Keratinocyte (primary cell): ENCODE measurements around the gene ZFYVE21. TPM values are rescaled to one million over a fixed set of nuclear protein-coding genes. Genes with fewer than 3 reads are reported as not detected.

ENCODE experiments used
- DNase-seq: peaks from one replicate; pipeline ENCODE4 v3.0.0-alpha.2; 2011; ENCODE audit warnings: low read depth, missing footprints, low spot score
- FAIRE-seq: peaks from 2 replicates; lab custom pipeline; 2011; peaks lifted over from hg19 to GRCh38; lab: Jason Lieb, UNC
- H2AFZ ChIP-seq: 2 replicates; pipeline ENCODE4 v1.6.0; 2012; ENCODE audit warnings: low read length, control low read depth, inconsistent platforms; ENCODE audit not compliant: control insufficient read depth
- H3K27ac ChIP-seq: 2 replicates; pipeline ENCODE4 v1.5.1; 2011; ENCODE audit warnings: low read length; ENCODE audit not compliant: control insufficient read depth, insufficient read depth
- H3K27me3 ChIP-seq: 3 replicates; pipeline ENCODE4 v1.6.0; 2011; ENCODE audit warnings: low read length; ENCODE audit not compliant: control insufficient read depth, insufficient read depth; ENCODE audit errors: extremely low read depth
- H3K36me3 ChIP-seq, 2 experiments: 2 replicates in 1 of 2; 3 replicates in 1 of 2; pipeline ENCODE4 v1.5.1; 2011; ENCODE audit warnings: low read length in 2 of 2, mild to moderate bottlenecking in 1 of 2; ENCODE audit not compliant: control insufficient read depth in 2 of 2, insufficient read depth in 2 of 2; ENCODE audit errors: extremely low read depth in 1 of 2
- H3K4me1 ChIP-seq: 3 replicates; pipeline ENCODE4 v1.5.1; 2011; ENCODE audit warnings: low read length; ENCODE audit not compliant: control insufficient read depth, insufficient read depth; ENCODE audit errors: extremely low read depth
- H3K4me2 ChIP-seq: 3 replicates; pipeline ENCODE4 v1.6.0; 2011; ENCODE audit warnings: low read depth, low read length; ENCODE audit not compliant: control insufficient read depth, insufficient read depth; ENCODE audit errors: extremely low read depth
- H3K4me3 ChIP-seq, 3 experiments: fragments of 200-600 bp in 1 of 3; sonication (generic) in 1 of 3; 2 replicates in 2 of 3; 3 replicates in 1 of 3; pipeline ENCODE4 v1.5.1; 2011 to 2016; ENCODE audit warnings: low read length in 3 of 3, mild to moderate bottlenecking in 3 of 3, control low read depth in 2 of 3, inconsistent platforms in 1 of 3, low read depth in 1 of 3, mixed read lengths in 1 of 3, mixed run types in 1 of 3, moderate library complexity in 1 of 3; ENCODE audit not compliant: control insufficient read depth in 2 of 3, insufficient read depth in 2 of 3; ENCODE audit errors: extremely low read depth in 1 of 3
- H3K79me2 ChIP-seq: 2 replicates; pipeline ENCODE4 v1.6.0; 2012; ENCODE audit warnings: low read length; ENCODE audit not compliant: control insufficient read depth, insufficient read depth
- H3K9ac ChIP-seq: 3 replicates; pipeline ENCODE4 v1.6.0; 2011; ENCODE audit warnings: low read length; ENCODE audit not compliant: control insufficient read depth, insufficient read depth; ENCODE audit errors: extremely low read depth
- H3K9me1 ChIP-seq: 3 replicates; pipeline ENCODE4 v1.6.0; 2011; ENCODE audit warnings: low read length; ENCODE audit not compliant: control insufficient read depth, insufficient read depth; ENCODE audit errors: extremely low read depth
- H3K9me3 ChIP-seq: 2 replicates; pipeline ENCODE4 v1.5.1; 2012; ENCODE audit warnings: low read depth, low read length; ENCODE audit not compliant: control insufficient read depth
- H4K20me1 ChIP-seq: 3 replicates; pipeline ENCODE4 v1.6.0; 2011; ENCODE audit warnings: low read length; ENCODE audit not compliant: control insufficient read depth, insufficient read depth; ENCODE audit errors: extremely low read depth
- CTCF ChIP-seq, 3 experiments: IDR thresholded peaks in 1 of 3; conservative IDR thresholded peaks in 1 of 3; optimal IDR thresholded peaks in 1 of 3; 2 replicates in 2 of 3; 3 replicates in 1 of 3; pipeline versions ENCODE3 to v1.5.1; 2011; ENCODE audit warnings: low read length in 3 of 3, mild to moderate bottlenecking in 3 of 3, moderate library complexity in 2 of 3, control low read depth in 1 of 3, inconsistent platforms in 1 of 3; ENCODE audit not compliant: insufficient read depth in 2 of 3; ENCODE audit errors: extremely low read depth in 1 of 3
- EZH2 ChIP-seq: IDR thresholded peaks from one replicate; pipeline ENCODE4 v1.6.1; 2012; ENCODE audit warnings: inconsistent platforms, mild to moderate bottlenecking, low read length, moderate library complexity
- dilution Hi-C: fragments of 300-500 bp; cut with MboI; formaldehyde crosslinking; loops from one replicate; pipeline ENCODE4 v1.7.0; 2020; ENCODE audit warnings: low sequenced_read_pairs; ENCODE audit not compliant: extremely low pct_ligation_motif_present
- polyA minus RNA-seq, 3 experiments: library from RNA; depleted of rRNA, polyadenylated mRNA; stranded (reverse); fragments of >200 nt; gene quantifications; 1 replicate in 1 of 3; 2 replicates in 1 of 3; 3 replicates in 1 of 3; pipeline ENCODE4 v1.2.3, GENCODE V29; 2011
- polyA plus RNA-seq, 5 experiments: library from polyadenylated mRNA; depleted of rRNA in 3 of 5; stranded (reverse) in 3 of 5; stranded (forward) in 1 of 5; unstranded in 1 of 5; fragments of >200 nt; gene quantifications; 1 replicate in 1 of 5; 2 replicates in 3 of 5; 3 replicates in 1 of 5; pipeline versions ENCODE4 v1.2.1 to v1.2.3, GENCODE V29; 2011 to 2012; ENCODE audit warnings: missing spikeins in 2 of 5, low read depth in 1 of 5, low replicate concordance in 1 of 5

The ZFYVE21 gene
- polyA plus RNA-seq: 116 to 147 TPM (median 130 TPM) in 3 replicates
- 38.0 TPM for polyA plus RNA-seq (2011; ENCODE audit: low read depth)
- 117 and 130 TPM in 2 replicates for polyA plus RNA-seq (2011; cell fraction: cytosol; rRNA removed)
- polyA plus RNA-seq (2011; cell fraction: nucleus; rRNA removed): 95.3 and 124 TPM in 2 replicates
- polyA plus RNA-seq (2012; ENCODE audit: low replicate concordance): 78.6 and 88.1 TPM in 2 replicates
- polyA minus RNA-seq: 53.6 to 72.0 TPM (median 65.9 TPM) in 3 replicates
- 99.8 TPM for polyA minus RNA-seq (2011; cell fraction: cytosol; rRNA and poly(A)+ RNA removed)
- polyA minus RNA-seq (2011; cell fraction: nucleus; rRNA and poly(A)+ RNA removed): 39.0 and 59.1 TPM in 2 replicates

GRCh38 chr14:103715052-103716000 is at the start of gene ZFYVE21, which contains the start of gene XRCC3:
Gene ZFYVE21 (plus strand): TSS chr14:103715810. CDS start chr14:103715842, 32 bp downstream.
Gene XRCC3 (minus strand): TSS chr14:103715451. CDS start chr14:103711087, 4,364 bp downstream.
- Histone ChIP-seq H3K9me3 (no peaks in the 10 kb centered on the region), H3K4me3 (peak within 1 kb of the TSS; percentile 72 to 92 (median 86)), H3K36me3 (peaks cover 5 to 6% of the 10 kb centered on the region in 2 experiments), H2AFZ (peak within 1 kb of the TSS; percentile 40), H3K9ac (peak within 1 kb of the TSS; percentile 81), H3K4me1 (peaks cover 63% of the 10 kb centered on the region), H3K79me2 (peaks cover 66% of the 10 kb centered on the region), H3K27me3 (no peaks in the 10 kb centered on the region), H3K9me1 (peaks cover 3% of the 10 kb centered on the region), H4K20me1 (peaks cover 14% of the 10 kb centered on the region), H3K4me2 (peak within 1 kb of the TSS; percentile 84), H3K27ac (peak within 1 kb of the TSS; percentile 49)
- DNase-seq (peak; percentile 95), FAIRE-seq (peak; percentile 90)
- dilution Hi-C loops: no loop called here
- TF ChIP-seq CTCF (optimal IDR thresholded peaks at IDR 0.05 in 1 of 3, IDR thresholded peaks at IDR 0.05 in 1 of 3, conservative IDR thresholded peaks at IDR 0.05 in 1 of 3; ENCODE audit: extremely low read depth in 1 of 3, insufficient read depth in 2 of 3, low read length in 3 of 3) (no peak), EZH2 (no peak)

- FAIRE-seq: no peak
- no peak for DNase-seq
- Histone ChIP-seq H3K9me3 (no peaks in the 10 kb centered on the region), H3K27me3 (no peaks in the 10 kb centered on the region), H2AFZ (no peak overlapping the region), H3K4me3 (no peak overlapping the region), H3K36me3 (peaks cover 25 to 35% of the 10 kb centered on the region in 2 experiments), H3K4me1 (peaks cover 9% of the 10 kb centered on the region), H3K79me2 (peaks cover 35% of the 10 kb centered on the region), H3K9ac (no peak overlapping the region), H4K20me1 (peaks cover 8% of the 10 kb centered on the region), H3K27ac (no peak overlapping the region), H3K4me2 (no peak overlapping the region), H3K9me1 (peaks cover 3% of the 10 kb centered on the region)
- dilution Hi-C loops: no loop called here
- TF ChIP-seq CTCF (optimal IDR thresholded peaks at IDR 0.05 in 1 of 3, IDR thresholded peaks at IDR 0.05 in 1 of 3, conservative IDR thresholded peaks at IDR 0.05 in 1 of 3; ENCODE audit: extremely low read depth in 1 of 3, insufficient read depth in 2 of 3, low read length in 3 of 3) (no peak), EZH2 (no peak)
These were observed 47.9 kb upstream of the ZFYVE21 start for GRCh38 chr14:103667671-103668070.
